HG03135 (cell line): Measurements from ENCODE around the gene SYDE1.

ENCODE experiments used
- ATAC-seq: cut with Tn5 transposase; IDR thresholded peaks from one replicate; pipeline ENCODE4 v1.9.1; 2021; ENCODE audit warnings: mild to moderate bottlenecking, moderate library complexity; ENCODE audit not compliant: unreplicated experiment

SYDE1 gene

DNA sequence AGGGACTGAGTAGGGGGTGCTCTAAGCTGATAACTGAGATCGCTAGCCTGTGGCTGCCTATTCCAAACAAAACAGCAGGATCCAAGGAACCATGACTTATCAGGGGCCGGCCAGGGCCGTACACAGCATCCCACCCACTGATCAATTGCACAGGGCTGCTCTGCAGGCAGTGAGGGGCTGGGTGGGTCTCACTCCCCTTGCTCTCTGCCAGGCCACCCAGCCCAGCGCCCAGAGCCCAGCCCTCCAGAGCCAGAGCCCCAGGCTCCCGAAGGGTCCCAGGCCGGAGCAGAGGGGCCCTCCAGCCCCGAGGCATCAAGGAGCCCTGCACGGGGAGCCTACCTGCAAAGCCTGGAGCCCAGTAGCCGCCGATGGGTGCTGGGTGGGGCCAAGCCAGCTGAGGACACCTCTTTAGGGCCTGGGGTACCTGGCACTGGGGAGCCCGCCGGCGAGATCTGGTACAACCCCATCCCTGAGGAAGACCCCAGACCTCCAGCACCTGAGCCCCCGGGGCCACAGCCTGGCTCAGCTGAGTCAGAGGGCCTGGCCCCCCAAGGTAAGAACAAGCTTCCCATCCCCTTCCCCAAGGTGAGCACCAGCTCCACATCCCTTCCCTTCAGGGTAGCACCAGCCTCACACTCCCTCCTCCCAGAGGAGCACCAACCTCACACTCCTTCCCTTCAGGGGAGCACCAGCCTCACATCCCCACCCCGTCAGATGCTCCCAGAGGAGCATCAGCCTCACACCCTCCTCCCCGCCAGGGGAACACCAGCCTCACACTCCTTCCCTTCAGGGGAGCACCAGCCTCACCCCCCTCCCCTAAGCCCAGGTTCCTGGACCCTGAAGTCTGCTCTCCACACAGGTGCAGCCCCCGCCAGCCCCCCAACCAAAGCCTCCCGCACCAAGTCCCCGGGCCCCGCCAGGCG is 1.9 kb downstream of the SYDE1 start:
- ATAC-seq: no peak

DNA sequence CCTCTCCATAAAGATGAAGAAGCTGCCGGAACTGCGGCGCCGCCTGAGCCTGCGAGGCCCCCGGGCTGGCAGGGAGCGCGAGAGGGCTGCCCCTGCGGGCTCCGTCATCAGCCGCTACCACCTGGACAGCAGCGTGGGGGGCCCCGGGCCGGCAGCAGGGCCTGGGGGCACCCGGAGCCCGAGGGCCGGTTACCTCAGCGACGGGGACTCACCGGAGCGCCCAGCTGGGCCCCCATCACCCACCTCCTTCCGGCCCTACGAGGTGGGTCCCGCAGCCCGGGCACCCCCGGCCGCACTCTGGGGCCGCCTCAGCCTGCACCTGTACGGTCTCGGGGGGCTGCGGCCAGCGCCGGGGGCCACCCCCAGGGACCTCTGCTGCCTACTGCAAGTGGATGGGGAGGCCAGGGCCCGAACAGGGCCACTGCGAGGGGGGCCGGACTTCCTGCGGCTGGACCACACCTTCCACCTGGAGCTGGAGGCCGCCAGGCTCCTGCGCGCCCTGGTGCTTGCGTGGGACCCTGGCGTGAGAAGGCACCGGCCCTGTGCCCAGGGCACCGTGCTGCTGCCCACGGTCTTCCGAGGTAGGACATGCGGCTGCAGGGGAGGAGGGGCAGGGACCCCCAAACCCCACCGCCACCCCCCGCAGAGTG is 2.7 kb downstream of the SYDE1 start:
- no peak for ATAC-seq

DNA sequence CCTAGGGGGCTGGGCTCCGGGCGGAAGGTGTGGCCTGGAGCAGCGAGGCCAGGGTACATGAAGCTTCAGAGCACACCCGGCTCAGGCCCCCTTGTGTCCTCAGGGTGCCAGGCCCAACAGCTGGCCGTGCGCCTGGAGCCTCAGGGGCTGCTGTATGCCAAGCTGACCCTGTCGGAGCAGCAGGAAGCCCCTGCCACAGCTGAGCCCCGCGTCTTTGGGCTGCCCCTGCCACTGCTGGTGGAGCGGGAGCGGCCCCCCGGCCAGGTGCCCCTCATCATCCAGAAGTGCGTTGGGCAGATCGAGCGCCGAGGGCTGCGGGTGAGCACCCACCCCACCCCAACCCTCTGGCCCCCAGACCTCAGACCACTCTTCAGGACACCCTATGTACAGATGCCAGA is 3.2 kb downstream of the SYDE1 start:
- no peak for ATAC-seq

DNA sequence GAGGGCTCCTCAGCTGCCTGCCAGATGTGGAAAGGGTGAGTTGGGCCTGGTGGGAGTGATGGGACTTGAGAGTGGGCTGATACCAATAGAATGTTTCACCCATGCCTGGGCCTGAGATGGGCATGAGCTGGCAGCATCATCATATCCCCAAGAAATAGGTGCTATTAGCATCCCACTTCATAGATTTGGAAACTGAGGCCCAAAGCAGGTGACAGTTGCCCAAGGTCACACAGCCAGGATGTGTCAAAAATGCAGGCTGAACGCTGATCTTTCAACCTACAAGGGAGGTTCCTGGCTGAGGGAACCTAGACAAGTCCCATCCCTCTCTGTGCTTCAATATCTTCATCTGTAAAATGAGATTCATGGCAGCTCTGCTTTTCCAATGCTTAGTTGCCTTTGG is 4.6 kb downstream of the SYDE1 start:
- ATAC-seq: no peak

DNA sequence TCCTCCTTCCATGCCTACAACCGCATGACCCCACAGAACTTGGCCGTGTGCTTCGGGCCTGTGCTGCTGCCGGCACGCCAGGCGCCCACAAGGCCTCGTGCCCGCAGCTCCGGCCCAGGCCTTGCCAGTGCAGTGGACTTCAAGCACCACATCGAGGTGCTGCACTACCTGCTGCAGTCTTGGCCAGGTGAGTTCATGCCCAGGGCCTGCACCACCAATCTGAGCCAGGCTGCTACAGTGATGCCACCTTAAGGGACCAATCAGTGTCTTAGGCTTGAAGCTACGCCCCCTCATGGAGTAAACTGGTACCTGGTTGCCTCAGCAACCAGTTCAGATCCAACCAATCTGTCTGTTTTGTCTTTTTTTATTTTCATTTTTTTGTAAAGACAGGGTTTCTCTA is 5.2 kb downstream of the SYDE1 start:
- no peak for ATAC-seq

DNA sequence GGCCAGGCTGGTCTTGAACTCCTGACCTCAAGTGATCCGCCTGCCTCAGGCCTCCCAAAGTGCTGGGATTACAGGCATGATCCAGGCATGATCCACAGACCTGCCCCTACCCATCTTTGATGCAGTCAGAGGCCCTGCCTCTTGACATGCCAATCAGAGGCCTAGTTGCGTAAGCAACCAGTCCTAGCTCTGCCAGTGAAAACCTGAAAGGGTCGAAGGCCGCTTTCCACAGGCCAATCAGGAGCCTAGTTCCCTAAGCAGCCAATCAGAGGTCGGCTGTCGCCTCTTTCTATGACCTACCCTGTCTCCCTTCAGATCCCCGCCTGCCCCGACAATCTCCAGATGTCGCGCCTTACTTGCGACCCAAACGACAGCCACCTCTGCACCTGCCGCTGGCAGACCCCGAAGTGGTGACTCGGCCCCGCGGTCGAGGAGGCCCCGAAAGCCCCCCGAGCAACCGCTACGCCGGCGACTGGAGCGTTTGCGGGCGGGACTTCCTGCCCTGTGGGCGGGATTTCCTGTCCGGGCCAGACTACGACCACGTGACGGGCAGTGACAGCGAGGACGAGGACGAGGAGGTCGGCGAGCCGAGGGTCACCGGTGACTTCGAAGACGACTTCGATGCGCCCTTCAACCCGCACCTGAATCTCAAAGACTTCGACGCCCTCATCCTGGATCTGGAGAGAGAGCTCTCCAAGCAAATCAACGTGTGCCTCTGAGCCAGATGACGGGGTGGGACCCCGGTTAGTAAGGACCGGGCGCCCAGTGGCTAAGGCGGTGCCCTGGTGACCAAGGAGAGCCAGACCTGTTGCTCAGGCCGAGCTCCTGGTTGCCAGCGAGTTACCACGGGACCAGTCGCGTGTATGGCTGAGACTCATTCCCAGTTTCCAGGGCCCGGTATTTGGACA is 6.3 kb downstream of the SYDE1 start:
- ATAC-seq: no peak

DNA sequence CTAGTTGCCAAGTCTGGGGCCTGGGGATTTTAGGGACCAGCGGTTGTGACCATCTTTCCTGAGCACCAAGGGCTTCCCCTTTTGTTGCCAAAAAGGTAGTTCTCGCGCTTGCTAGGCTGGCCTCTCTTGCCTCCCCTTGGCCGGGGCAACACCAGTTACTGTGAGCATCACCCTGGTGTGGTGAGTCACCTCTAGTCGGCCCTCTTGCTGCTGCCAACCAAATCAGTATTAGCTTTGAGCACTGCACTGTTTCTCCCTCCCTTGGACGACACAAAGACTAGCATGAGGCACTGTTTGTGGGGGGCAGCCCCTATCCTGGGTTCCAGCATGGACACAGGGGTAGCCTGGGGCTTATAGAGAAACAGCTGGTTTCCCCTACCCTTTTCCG is 6.9 kb downstream of the SYDE1 start:
- no peak for ATAC-seq

DNA sequence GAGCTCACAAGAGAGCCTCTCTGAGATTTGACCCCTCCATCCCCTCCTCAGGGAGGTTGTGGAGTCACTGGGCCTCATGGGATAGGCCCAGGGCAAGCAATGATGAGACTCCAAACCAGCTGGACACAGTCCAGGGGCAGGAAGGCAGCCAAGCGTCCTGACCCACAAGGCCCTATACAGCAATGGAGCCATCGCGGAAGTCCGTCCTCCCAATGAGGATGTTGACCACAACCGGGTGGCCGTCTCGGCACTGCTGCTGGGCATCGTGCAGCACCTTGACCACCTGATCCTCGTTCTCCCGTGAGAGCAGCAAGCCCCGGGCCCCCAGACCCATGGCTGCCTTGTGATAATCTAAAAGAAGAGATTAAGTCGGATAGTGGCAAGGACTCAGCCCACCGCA is 7.9 kb downstream of the SYDE1 start:
- no peak for ATAC-seq

DNA sequence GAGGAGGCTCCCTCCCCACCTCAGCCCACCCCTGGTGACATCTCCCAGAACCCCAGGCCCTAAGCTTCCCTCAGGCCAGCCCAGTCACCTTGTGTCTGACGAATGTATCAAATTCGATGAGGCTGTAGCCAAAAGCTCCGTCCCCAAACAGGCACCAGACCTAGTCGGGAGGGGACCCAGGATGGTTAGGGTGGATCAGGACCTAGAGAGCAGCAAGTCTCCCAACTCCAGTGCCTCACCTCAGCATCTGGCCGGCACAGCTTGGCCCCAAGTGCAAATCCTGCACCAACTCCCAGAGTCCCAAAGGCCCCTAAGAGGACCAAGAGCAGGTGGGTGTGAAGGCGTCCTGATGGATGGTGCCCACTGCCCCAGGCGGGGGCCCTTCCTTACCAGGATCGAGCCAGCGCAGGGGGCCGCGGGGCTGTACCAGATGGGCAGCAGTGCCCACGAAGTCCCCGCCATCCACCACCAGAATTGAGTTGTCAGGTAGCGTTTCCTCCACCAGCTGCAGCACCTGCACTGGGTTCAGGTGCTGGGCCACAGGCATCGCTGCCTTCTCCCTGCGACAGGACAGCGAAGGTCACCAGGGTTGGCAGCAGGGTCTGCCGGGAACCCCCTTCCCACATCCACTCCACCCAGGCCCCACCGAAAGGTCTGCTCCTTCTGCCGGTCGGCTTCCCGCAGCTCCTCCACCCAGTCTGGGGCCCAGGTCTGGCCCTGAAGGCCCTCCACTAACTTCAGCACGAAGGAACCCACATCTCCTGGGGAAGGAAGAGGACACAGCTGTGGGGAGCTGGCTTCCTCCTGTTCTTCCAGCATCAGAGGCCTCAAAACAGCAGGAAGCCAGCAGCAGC is 8.8 kb downstream of the SYDE1 start:
- ATAC-seq: no peak

DNA sequence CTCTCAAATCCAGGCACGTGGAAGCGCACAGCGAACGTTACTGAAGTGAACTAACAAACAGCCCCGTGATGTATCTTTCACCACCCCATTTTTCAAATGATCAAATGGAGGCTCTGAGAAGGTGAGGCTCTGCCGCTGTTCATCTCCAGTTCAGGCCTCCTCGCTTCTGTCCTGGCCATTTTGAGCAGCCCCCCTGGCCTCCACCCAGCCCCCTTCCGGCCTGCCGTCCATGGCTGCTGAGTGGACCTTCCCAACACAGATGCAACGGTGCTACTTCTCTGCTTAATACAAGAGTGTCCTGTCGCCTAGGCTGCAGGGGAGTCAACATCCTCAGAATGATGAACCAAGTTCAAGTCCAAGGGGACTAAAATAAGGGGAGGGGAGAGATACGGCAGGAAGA is 9.7 kb downstream of the SYDE1 start:
- ATAC-seq: no peak

DNA sequence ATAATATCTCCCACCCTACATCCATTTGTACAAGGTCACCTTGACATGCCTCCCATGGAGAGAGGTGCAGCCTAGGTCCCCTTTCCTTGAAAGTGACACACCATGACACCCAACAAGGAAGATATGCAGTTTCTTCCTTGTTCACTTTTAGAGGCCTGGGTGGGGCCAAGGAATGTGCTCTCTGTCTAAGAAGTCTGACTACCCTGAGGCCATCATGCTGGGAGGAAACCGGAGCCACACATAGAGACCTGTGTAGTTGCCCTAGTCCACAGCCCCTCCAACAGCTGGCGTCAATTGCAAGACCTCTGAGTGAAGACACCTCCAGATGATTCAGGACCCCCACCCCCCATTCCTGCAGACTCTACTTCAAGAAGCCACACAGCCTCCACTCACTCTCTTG is 11.0 kb downstream of the SYDE1 start:
- ATAC-seq: no peak

DNA sequence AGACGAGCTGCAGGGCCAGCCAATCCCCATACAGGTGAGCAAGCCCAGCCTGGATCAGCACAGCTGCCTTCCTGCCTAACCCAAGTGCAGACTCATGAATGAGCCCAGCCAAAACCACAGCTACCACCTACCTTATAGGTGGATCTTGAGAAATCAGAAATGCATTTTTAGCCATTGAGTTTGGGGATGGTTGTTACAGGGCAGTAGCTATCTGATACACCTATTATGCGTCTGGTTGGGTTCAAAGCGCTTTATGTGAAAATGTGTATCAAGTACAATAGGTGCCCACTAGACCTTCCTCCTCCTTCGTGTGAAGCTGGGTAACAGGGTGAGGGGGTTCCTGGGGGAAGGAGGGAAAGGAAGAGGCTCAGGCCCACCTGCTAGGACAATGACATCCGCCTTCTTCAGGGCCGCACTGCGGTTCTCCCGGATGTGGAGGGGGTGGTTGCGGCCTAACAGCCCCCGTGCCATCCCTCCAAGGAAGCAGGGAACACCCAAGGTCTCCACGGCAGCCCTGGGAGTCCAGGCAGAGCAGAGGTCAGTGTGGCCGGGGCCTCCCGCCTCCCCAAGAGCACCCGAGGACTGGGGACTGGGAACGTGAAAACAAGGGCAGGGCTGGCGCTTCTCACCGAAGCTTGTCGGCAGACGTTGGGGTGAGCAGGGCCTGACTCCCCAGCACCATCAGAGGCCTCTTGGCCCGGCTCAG is 11.7 kb downstream of the SYDE1 start:
- no peak for ATAC-seq

DNA sequence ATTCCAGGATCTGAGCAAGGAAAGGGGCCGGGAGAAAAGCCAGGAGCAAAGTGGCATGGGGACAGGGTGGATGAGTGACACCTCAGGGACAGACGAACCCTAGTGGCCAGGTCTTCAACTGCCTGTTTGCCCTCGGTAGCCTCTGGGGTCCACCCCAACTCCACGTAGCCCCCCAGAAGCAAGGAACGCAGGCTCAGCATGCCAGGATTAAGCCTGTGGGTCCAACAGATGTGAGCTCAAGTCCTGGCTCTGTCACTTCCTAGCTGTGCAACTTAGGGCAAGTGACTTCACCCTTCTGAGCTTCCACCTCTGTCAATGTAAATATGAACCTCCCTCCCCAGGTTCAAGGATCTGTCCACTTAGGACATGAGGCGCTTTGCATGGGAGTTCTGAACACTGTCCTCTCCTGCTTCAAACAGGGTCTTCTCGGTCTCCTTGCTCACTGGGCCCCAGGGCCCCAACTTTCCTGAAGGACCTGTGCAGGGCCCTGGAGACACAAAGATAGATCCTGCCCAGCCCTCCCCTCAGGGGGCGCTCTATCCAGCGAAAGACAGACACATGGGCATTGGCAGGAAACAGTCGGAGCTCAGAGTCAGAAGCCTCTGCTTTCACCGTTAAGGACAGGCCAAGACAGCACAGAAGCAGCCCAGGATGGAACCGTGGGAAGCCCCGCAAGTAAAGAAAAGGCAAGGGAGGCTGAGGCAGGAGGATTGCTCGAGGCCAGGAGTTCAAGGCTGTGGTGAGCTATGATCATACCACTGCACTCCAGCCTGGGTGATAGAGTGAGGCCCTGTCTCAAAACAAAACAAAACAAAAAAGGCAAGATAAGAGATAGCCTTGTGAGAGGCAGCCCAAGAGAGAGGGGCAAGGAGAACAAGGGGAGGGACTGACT is 13.2 kb downstream of the SYDE1 start:
- ATAC-seq: no peak

DNA sequence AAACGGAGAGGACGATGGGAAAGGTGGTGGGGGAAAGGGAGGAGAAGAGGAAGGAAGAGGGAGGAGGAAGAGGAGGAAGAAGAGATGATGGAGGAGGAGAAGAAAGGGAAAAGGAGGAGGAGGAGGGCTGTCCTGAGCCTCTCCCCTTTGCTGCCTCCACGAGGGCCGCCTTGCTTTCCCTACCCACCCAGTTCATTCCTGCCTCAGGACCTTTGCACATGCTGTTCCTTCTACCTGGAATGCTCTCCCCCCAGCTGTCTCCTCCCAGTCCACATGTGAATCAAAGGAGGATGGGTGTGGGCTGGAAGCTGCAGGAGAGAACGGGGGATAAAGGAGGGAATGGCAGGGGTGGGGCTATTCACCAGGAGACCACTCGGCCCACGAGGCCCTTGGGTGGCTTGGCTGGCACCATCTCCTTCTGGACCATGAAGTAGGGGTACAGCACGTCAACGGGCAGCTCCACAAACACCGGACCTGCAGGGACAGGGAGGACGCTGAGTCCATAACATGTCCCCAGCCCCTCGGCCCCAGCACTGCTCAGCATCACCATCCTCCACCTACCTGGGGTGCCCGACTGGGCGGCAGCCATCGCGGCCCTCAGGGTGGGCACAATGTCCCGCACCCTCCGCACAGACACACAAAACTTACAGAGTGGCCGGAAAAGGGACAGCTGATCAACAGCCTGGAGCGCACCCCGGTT is 15.3 kb downstream of the SYDE1 start:
- no peak for ATAC-seq

DNA sequence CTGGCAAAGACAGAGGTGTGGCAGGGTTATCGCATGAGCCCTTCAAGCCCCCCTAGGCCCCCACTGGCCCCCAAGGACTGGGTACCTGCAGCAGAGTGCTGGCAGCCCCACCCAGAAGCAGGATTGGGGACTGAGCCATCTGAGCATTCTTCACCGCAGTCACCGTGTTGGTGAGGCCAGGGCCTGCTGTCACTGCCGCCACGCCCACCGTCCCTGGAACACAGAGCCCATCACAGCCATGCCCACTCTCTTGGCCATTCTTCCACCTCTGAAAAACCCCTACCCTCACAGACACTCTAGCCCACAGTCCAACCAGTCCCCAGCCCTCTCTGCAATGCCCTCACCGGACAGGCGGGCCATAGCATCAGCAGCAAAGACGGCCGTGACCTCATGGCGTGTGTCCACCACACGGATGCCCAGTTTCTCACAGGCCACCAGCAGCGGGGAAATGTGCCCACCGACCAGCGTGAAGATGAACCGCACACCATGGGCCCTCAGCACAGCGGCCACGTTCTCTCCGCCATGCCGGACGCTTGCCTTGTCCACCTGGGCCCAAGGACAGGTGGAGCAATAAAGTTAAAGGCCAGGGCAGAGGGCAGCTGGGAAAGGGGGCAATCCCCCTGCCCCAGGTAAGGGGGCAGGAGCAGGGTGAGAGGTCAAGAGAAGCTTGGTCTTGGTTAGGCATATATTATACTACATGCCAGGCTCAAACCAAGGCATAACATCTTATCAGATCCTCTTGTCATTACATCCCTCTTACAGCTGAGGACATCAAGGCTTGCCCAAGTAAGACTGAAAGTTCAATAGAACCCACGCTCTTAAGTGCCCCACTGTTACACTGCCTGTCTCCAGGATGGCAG is 16.1 kb downstream of the SYDE1 start:
- ATAC-seq: no peak

DNA sequence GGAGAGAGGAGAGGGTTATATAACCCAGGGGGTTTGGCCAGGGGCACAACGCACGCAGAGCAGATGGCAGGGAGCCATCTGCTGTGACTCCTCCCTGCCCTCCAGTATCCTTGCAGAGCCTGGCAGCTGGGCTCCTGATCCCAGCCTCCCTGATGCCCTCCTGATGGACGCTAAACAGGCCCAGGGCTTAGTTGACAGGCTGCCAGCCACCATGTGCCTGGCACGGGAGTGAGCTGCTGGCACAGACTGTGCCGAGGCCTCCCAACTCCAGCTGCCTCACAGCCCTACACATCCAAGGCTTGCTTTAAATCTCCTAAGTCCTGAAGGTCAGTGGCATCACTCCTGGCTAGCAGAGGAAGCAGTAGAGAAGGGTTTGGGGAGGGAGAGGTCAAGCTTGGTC is 16.7 kb downstream of the SYDE1 start:
- no peak for ATAC-seq

DNA sequence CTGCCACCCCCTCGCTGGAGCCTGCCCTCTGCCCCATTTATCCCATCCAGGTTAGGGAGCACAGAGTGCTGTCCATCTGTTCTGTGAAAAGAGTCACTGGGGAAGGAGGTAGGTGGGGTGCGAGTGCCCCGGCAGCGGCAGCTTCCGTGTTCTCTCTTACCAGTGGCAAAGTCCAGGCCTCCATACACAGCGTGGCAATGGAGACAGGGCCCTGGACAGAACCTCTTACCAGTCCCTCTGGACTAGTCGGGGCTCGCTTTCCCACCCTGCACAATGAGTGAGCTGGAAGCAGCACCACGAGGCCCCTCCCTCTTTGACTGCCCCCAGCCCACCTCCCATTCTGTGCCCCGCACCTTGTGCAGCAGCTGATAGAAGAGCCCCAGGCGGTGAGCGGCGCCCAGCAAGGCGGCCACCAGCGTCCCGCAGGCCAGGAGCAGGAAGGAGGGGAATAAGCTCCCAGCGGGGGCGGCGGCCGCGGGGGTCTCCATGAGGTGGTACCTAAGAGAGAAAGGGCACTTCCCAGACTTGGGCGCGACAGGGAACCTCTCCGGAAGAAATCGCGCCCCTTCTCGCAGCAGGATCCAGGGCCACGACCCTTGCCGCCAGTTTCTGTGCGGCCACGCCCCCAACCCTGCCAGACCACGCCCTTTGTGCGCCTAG is 17.5 kb downstream of the SYDE1 start:
- ATAC-seq: peak; percentile 6
